Ectodermal cell (in vitro differentiated cells): ENCODE measurements around the gene ZNF487.
A peak's percentile ranks its signal among the peaks of the same experiment; 100 is the strongest.
"Not testable (repeated sequence)": the region's sequence is repeated elsewhere in the genome, so short reads cannot be mapped to it uniquely, and the experiment has no call there.

Source experiments
- H3K27ac ChIP-seq: 2 replicates; pipeline ENCODE4 v1.7.0; 2013; ENCODE audit warnings: mild to moderate bottlenecking, low read depth, low read length; ENCODE audit not compliant: insufficient read depth, poor library complexity, severe bottlenecking
- H3K27me3 ChIP-seq: 2 replicates; pipeline ENCODE4 v1.7.0; 2013; ENCODE audit warnings: mild to moderate bottlenecking, low read length; ENCODE audit not compliant: insufficient read depth, control insufficient read depth, poor library complexity, severe bottlenecking
- H3K36me3 ChIP-seq: one replicate; pipeline ENCODE4 v1.7.0; 2013; ENCODE audit warnings: low read length; ENCODE audit not compliant: control insufficient read depth, insufficient read depth
- H3K4me1 ChIP-seq: one replicate; pipeline ENCODE4 v1.7.0; 2013; ENCODE audit warnings: low read length; ENCODE audit not compliant: control insufficient read depth, insufficient read depth
- H3K4me3 ChIP-seq: 2 replicates; pipeline ENCODE4 v1.7.0; 2013; ENCODE audit warnings: low read depth, low read length, control low read depth; ENCODE audit not compliant: insufficient read depth
- H3K9me3 ChIP-seq: 2 replicates; pipeline ENCODE4 v1.7.0; 2013; ENCODE audit warnings: mild to moderate bottlenecking, low read length, moderate library complexity; ENCODE audit not compliant: control insufficient read depth
- WGBS, 2 experiments: methylation state at CpG; one replicate each; pipeline ENCODE4 v1.1.7; 2013; ENCODE audit warnings: missing lambda C conversion rate in 2 of 2; 5-methylcytosine and 5-hydroxymethylcytosine counted together

The ZNF487 gene

GRCh38 chr10:43430926-43431663 is 5.8 kb upstream of the ZNF487 start:
- 94% methylated on average over 8 of the region's 8 CpGs for WGBS, 2 experiments
- H3K9me3 ChIP-seq, result no peaks in the 10 kb centered on the region
- H3K4me3 ChIP-seq, result no peak overlapping the region
- H3K27ac ChIP-seq, result no peak overlapping the region
- H3K36me3 ChIP-seq, result no peaks in the 10 kb centered on the region
- H3K4me1 ChIP-seq, result no peaks in the 10 kb centered on the region
- no peaks in the 10 kb centered on the region for H3K27me3 ChIP-seq

- H3K9me3 ChIP-seq, result no peaks in the 10 kb centered on the region
- WGBS, 2 experiments, result 6 to 7% methylated on average over 29 of the region's 30 CpGs
- peak overlapping the region; percentile 95 for H3K27ac ChIP-seq
- peak overlapping the region; percentile 82 for H3K4me3 ChIP-seq
- no peaks in the 10 kb centered on the region for H3K36me3 ChIP-seq
- H3K4me1 ChIP-seq, result no peaks in the 10 kb centered on the region
- no peaks in the 10 kb centered on the region for H3K27me3 ChIP-seq
Measured at GRCh38 chr10:43437141-43437870, 395 bp downstream of the ZNF487 start.

- H3K9me3 ChIP-seq, result no peaks in the 10 kb centered on the region
- no peaks in the 10 kb centered on the region for H3K4me1 ChIP-seq
- H3K36me3 ChIP-seq, result no peaks in the 10 kb centered on the region
- H3K4me3 ChIP-seq, result no peak overlapping the region
- WGBS, 2 experiments, result 85 to 88% methylated on average over 5 of the region's 5 CpGs
- no peak overlapping the region for H3K27ac ChIP-seq
- H3K27me3 ChIP-seq, result no peaks in the 10 kb centered on the region
Measured at GRCh38 chr10:43440463-43441134, 3.7 kb downstream of the ZNF487 start.

- 87 to 91% methylated on average over 5 to 6 of the region's 7 CpGs for WGBS, 2 experiments
- no peak overlapping the region for H3K4me3 ChIP-seq
- H3K27ac ChIP-seq, result no peak overlapping the region
- H3K36me3 ChIP-seq, result no peaks in the 10 kb centered on the region
- no peaks in the 10 kb centered on the region for H3K27me3 ChIP-seq
- H3K4me1 ChIP-seq, result no peaks in the 10 kb centered on the region
- no peaks in the 10 kb centered on the region for H3K9me3 ChIP-seq
Measured at GRCh38 chr10:43444323-43444722, 7.4 kb downstream of the ZNF487 start.

- Histone ChIP-seq H3K4me3 (no peak overlapping the region), H3K27ac (no peak overlapping the region), H3K4me1 (no peaks in the 10 kb centered on the region), H3K27me3 (no peaks in the 10 kb centered on the region), H3K9me3 (no peaks in the 10 kb centered on the region), H3K36me3 (no peaks in the 10 kb centered on the region)
- WGBS, 2 experiments, result 90 to 91% methylated on average over 2 of the region's 2 CpGs
Measured at GRCh38 chr10:43444897-43445466, 8.1 kb downstream of the ZNF487 start.

GRCh38 chr10:43446219-43447017 is 9.5 kb downstream of the ZNF487 start:
- not testable (repeated sequence) for H3K27me3 ChIP-seq, H3K4me1 ChIP-seq, H3K27ac ChIP-seq, H3K36me3 ChIP-seq, H3K9me3 ChIP-seq, H3K4me3 ChIP-seq
- 93 to 95% methylated on average over 53 of the region's 53 CpGs for WGBS, 2 experiments

- H3K27ac ChIP-seq, result no peak overlapping the region
- H3K36me3 ChIP-seq, result no peaks in the 10 kb centered on the region
- no peak overlapping the region for H3K4me3 ChIP-seq
- WGBS, 2 experiments, result 79 to 89% methylated on average over 1 to 2 of the region's 2 CpGs
- H3K9me3 ChIP-seq, result no peaks in the 10 kb centered on the region
- H3K4me1 ChIP-seq, result no peaks in the 10 kb centered on the region
- no peaks in the 10 kb centered on the region for H3K27me3 ChIP-seq
Measured at GRCh38 chr10:43448742-43449141, 11.8 kb downstream of the ZNF487 start.

- Histone ChIP-seq H3K27me3 (peaks cover 3% of the 10 kb centered on the region), H3K27ac (no peak overlapping the region), H3K4me1 (no peaks in the 10 kb centered on the region), H3K4me3 (no peak overlapping the region), H3K9me3 (no peaks in the 10 kb centered on the region), H3K36me3 (no peaks in the 10 kb centered on the region)
- 87 to 88% methylated on average over 4 of the region's 4 CpGs for WGBS, 2 experiments
Measured at GRCh38 chr10:43452356-43452914, 15.5 kb downstream of the ZNF487 start.

- Histone ChIP-seq H3K36me3 (no peaks in the 10 kb centered on the region), H3K4me3 (no peak overlapping the region), H3K27me3 (peaks cover 3% of the 10 kb centered on the region), H3K4me1 (no peaks in the 10 kb centered on the region), H3K9me3 (no peaks in the 10 kb centered on the region), H3K27ac (no peak overlapping the region)
- 92 to 96% methylated on average over 4 of the region's 4 CpGs for WGBS, 2 experiments
Measured at GRCh38 chr10:43453266-43453831, 16.4 kb downstream of the ZNF487 start.
